HG03175 (cell line): ENCODE results near the gene SHISA8.
"Not testable (repeated sequence)": the region's sequence is repeated elsewhere in the genome, so short reads cannot be mapped to it uniquely, and the experiment has no call there.

ENCODE experiments used
- ATAC-seq: cut with Tn5 transposase; IDR thresholded peaks from one replicate; pipeline ENCODE4 v1.9.1; 2021; ENCODE audit warnings: mild to moderate bottlenecking, moderate library complexity; ENCODE audit not compliant: unreplicated experiment

The SHISA8 gene

DNA sequence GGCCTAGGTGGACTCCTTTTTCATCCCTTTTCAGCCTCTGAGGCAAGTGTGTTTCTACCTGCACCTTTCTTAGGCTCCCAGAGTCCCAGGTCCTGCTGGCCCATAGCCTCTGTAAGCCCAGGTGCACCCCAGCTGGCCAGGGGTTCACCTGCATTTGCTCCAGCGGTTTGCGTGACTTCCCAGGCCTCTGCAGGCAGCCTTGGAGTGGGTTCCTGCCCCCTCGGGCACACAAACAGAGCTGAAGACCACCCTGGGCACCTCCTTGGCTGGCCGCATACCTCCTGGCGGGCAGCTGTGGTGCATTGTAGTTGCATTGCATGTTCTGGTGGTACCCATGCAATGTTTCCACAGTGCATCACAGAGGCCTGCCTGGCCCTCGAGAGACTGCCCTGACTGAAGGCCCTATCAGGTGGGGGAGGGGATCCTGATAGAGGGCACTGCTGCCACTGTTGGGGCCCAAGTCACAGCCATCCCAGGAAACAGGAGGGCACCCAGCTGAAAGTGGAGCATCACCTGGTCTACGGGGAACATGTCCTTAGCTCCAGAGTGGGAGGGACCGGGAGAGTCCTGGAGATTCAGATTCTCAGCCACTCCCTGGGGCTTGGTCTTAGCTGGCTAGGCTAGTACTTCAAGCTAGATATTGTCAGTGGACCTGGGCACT is 14.1 kb downstream of the SHISA8 start:
- no peak for ATAC-seq

DNA sequence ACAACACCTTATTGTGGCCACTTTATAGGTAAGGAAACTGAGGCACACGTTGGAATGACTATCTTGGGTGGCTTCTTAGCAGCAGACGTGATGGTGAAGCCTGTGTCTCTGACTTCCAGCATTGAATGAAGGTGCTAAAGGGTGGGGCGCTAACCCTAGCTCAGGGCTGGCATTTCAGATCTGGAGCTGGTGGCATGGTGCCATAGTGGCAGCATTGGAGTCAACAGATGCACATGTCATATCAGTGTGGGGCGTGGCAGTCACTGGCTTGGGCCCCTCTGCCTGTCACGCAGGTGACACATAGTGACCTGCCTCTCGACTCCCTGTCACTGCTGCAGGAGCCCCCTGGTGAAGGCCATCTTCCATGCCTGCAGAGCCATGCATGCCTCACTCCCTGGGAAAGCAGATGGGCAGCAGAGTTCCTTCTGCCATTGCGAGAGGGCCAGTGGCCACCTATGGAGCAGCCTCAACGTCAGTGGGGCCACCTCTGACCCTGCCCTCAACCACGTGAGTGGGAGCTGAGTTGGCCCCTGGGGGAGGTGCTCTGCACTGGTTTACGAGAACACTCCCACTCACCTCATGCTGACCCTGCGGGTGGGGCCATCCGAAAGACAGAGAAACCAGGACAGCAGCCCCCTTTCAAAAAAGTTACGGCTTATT is 14.8 kb downstream of the SHISA8 start:
- no peak for ATAC-seq

GRCh38 chr22:41899110-41899509 is 15.8 kb downstream of the SHISA8 start:
- no peak for ATAC-seq

- no peak for ATAC-seq
Observed at GRCh38 chr22:41898645-41899044, 16.2 kb downstream of the SHISA8 start.

- no peak for ATAC-seq
Observed at GRCh38 chr22:41893591-41894375, 21.1 kb downstream of the SHISA8 start.

DNA sequence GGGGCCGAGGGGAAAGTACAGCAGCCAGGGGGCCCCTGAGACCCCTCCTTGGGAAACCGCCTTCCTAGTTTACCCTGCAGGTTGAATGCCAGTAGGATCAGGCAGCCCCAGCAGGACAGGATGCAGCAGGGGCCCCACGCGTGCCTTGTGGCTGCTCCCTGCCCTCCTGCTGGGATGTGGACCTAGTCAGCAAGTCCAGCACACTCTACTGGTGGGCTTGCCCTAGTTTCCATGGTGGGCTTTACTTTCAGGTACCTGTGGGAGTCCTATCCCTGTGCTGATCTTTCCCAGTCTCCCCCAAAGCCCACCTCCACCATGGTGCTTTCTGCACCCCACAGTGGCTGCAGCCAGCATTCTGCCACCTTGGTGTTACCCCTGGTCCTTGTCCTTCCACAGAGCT is 22.2 kb downstream of the SHISA8 start:
- no peak for ATAC-seq

- no peak for ATAC-seq
Observed at GRCh38 chr22:41891407-41891806, 23.5 kb downstream of the SHISA8 start.

DNA sequence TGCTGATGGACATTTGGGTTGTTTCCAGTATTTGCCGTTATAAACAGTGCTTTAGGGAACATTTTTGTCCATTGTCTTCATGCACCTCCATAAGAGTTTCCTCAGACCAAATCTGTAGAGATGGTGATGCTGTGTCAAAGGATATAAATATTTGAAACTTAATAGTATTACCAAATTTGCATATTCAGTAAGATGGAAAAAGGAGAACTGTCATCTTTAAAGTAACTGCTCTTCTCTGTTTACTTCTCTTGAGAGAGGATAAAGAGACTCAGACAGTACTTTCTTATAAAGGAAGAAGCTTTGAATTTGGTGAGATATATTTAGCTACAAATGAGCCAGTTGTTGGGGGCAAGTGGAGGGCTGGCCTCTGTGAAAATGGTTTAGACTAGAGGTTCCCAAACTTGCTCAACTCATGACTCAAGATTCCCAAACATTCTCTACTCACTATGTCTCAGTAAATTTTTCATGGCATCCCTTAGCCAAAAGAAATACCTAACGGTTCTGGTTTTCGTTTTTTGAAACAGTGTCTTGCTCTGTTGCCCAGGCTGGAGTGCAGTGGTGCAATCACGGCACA is 26.2 kb downstream of the SHISA8 start:
- no peak for ATAC-seq

DNA sequence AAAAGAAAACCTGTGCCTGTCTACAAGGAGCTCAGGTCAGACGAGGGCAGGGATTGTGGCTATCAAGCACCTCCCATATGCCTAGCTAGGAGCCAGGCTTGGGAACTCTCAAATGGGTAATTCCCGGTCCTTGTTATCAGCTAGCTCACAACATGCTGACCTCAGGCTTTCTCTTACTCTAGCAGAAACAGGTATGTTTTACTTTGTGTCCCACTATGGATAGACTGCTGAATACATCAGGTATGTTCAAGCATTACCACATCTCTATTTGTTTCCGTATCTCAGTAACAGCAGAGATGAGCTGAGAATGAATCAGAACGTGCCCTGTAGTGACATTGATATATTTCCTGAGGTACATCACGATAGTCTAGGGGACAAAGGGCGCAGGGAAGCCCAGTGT is 29.4 kb downstream of the SHISA8 start:
- no peak for ATAC-seq

- ATAC-seq: no peak
Observed at GRCh38 chr22:41885116-41885515, 29.8 kb downstream of the SHISA8 start.

DNA sequence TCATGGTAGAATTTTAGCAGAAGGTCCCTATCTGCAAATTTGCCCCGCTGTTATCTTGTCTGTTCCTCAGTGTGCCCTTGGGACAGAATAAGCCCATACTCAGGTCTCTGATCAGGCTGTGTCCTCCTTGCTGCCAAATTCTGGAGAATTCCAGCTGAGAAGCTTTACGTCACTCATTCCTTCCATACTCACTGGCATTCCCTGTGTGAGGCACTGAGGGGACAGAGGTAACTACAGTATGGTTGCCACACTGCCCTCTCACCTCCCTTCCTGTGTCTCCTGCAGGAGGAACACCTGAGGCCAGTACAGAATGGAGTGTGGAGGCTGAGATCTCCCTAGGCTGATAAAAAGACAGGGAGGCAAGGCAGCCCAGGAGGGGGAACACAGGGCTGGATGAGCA is 31.5 kb downstream of the SHISA8 start:
- ATAC-seq: no peak

DNA sequence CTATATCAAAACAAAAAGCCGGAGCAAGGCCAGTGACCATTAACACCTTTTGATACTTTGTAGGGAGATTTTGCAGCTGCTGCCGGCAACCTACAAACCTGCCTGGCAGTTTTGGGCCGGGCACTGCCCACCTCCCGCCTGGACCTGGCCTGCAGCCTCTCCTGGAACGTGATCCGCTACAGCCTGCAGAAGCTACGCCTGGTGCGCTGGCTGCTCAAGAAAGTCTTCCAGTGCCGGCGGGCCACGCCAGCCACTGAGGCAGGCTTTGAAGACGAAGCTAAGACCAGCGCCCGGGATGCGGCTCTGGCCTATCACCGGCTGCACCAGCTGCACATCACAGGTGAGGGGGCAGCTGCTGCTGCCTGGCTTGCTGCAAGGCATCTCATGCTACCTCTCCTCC is 34.2 kb downstream of the SHISA8 start:
- ATAC-seq: no peak

DNA sequence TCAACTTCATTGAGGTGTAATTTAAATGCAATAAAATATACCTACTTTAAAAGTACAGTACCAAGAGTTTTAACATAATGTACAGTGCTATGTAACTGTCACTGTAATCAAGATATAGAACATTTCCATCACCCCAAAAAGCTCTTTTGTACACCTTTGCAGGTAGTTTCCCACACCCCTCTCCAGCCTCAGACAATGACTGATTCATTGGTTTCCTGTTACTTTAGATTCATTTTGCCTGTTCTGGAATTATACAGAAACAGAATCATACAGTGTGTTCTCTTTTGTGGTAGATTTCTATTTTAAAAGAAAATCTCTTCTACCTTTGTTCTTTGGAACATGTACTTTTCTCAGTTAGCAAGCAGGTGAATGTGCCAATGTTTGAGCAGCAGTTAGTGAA is 38.2 kb downstream of the SHISA8 start:
- ATAC-seq: no peak

- ATAC-seq: no peak
Observed at GRCh38 chr22:41876275-41876674, 38.6 kb downstream of the SHISA8 start.

- ATAC-seq: no peak
Observed at GRCh38 chr22:41875531-41876270, 39.2 kb downstream of the SHISA8 start.

DNA sequence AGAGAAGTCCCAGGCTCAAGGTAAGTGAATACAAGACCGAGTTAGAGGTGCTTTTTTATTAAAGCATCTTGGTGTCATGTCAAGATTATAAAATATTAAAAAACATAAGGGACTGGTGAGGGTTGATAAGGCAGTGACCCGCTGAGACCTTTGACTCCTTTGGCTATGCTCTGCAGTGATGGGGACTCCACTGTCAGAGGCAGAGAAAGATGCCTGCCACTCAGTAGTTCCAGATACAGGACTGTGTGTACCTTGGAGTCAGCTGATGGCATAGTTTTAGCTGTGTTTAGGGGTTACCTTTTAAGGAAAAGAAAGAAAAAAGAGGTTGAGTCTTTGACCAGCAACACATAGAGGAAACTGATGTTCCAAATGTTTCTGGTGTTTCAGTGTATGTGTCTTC is 40.8 kb downstream of the SHISA8 start:
- no peak for ATAC-seq

GRCh38 chr22:41873391-41873790 is 41.5 kb downstream of the SHISA8 start:
- no peak for ATAC-seq

DNA sequence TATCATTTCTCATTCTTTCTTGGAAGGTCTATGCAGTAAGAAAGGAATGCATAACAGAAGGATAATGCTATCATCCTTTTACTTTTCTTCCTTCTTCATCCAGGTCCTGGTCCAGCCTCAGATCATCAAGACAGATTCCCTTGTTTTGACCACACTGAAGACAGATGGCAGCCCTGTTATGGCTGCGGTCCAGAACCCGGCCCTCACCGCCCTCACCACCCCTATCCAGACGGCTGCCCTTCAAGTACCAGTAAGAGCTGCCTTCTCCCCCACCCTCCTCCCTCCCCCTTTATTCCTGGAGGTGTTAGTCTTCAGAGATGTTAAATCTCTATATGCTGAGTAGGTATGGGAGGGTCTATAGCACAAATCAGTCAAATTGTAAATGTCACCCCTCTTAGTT is 44.1 kb downstream of the SHISA8 start:
- no peak for ATAC-seq

DNA sequence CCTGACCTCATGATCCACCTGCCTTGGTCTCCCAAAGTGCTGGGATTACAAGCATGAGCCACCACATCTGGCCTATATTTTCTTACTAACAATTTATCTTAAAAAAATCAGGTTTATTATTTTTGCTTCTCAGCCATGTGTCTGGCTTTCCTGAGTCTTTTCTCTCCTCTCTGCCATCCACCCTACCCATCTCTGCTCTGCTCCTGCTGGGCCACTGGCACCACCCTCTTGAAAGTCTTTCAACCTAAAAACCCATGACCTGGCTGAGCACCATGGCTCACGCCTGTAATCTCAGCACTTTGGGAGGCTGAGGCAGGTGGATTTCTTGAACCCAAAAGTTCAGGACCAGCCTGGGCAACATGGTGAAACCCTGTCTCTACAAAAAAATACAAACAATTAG is 44.8 kb downstream of the SHISA8 start:
- not testable (repeated sequence) for ATAC-seq

DNA sequence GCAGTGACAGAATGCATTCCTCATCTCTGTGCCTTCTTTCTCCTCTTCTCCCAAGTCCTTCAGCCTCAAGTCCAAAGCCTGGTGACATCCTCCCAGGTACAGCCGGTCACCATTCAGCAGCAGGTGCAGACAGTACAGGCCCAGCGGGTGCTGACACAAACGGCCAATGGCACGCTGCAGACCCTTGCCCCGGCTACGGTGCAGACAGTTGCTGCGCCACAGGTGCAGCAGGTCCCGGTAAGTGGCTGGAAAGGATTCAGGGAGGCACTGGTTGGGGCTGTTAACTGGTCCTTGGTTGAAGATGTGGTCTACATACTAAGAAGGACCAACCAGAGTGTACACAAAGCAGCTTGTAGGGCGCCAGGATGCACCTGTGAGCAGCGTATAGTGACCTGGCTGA is 46.3 kb downstream of the SHISA8 start:
- no peak for ATAC-seq

DNA sequence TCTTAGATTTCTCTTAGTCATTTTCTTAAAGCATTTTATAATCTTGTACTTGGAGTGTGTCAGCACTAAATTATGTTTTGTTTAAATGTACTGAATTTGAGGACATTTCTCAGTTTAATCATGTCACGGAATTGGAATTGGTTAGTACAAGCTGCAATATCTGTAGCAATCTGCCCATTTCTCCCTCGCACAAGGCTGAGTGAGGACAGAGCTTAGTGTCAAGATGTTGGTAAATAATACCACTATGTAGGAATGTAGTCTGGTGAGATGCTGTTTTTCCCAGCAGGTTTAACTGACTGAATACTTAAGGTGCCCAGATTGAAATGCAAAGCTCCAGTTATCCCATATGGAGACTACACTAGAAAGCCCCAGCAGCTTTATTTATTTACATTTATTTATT is 51.4 kb downstream of the SHISA8 start:
- no peak for ATAC-seq
